Kidney glomerular epithelial cell (primary cell): ENCODE data around the gene ABCG1.

ENCODE experiments used
- DNase-seq: peaks from one replicate; lab custom pipeline; 2025; lab: John Stamatoyannopoulos, UW

Gene ABCG1

DNA sequence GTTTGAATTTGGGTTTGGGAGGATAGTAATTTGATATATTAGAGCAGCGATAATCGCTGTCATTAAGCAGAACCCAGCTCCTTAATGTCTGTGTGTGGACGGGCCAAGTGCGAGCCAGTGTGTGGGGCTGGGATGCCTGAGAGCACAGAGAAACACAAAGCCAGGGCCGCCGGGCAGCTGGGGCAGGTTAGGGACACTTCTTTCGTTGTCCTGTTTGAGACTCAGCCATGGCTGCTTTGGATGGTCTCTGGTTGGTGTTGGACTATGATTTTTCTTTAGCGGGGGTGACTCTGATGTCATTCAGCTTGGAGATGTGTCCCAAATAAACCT, 33.4 kb downstream of the ABCG1 start:
- no peak for DNase-seq

DNA sequence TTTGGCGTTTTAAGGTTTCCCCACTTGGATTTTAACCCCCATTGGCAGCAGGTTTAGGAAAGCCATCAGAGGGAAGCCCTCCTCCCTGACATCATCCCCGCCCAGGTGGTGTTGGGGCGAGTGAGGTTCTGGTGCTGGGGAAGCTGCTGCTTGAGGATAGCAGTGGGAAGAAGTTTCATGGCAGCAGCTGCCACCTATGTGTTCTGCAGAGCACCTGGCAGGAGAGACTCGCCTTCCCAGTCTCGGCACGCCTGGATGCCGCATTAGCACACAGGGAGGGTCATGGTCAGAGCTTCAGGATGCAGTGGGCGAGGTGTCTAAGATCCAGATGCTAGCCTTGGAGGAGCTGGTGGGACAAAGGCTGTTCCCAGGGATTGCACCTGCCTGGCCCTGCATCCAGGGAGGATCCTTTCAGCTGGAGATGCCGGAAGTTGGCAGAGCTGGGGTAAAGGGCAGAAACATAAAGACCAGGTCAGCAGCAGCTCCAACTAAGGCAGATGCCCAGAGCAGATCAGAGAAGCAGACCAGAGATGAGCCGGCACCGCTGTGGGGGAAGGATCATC, 33.9 kb downstream of the ABCG1 start:
- DNase-seq = no peak

DNA sequence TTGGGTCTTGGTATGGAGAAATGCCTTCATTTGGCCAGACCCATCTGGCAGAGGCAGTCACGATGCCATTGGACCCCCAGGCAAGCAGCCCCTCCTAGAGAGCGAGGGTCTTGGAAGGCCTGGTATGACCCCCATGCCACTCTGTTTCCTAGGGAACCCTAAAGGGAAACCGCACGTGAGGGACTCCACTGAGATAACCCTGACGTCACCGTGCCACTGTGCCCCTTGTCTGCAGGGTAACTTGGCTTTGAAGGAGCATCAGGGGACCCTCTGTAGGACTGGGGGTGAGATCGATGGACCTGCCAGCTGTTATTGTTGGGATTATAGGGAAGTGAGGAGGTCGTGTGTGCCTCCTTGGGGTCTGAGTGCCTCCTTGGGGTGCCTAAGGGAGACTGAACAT, 34.5 kb downstream of the ABCG1 start:
- no peak for DNase-seq

GRCh38 chr21:42254083-42254482, 35.1 kb downstream of the ABCG1 start:
- no peak for DNase-seq

DNA sequence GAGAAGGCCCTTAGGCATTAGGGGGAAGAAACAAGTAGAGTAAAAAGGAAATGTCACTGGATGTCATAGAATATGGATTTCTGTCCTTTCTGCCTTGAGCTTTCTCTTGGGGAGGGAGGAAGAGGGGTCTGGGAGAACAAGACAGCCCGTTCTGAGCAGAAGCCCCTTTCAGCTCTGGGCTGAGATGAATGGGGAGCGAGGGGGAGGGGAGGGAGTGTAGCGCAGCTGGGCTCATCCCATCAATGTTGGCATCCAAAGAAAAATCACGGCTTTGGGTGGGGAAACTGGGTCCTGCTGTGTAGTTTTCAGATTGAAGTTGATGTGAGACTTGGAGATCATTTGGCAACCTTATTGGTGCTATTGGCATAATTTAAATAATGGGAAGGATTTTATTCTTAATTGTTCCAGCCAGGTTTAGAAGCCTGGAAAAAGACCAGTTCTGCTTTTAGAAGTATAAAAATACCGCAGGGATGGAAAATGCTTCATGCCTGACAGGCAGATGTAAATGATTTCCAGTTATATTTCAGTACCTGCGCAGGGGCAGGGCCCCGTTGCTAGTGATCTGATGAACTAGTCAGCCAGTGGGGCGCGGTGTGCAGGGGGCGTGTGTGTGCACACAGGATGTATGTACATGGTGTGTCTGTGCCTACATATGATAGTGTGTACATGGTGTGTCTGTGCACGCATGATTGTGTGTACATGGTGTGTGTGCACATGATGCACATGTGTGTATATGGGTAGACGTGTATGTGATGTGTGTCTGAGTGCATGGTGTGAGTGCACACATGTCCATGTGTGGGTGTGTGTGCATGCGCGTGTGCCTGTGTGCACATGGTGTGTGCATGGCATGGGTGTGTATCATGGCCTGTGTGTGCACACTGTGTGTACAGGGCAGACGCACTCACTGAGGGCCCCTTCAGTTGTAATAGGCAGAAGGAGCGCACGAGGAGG, 36.0 kb downstream of the ABCG1 start:
- DNase-seq = no peak

GRCh38 chr21:42255825-42256224, 36.9 kb downstream of the ABCG1 start:
- DNase-seq = no peak

DNA sequence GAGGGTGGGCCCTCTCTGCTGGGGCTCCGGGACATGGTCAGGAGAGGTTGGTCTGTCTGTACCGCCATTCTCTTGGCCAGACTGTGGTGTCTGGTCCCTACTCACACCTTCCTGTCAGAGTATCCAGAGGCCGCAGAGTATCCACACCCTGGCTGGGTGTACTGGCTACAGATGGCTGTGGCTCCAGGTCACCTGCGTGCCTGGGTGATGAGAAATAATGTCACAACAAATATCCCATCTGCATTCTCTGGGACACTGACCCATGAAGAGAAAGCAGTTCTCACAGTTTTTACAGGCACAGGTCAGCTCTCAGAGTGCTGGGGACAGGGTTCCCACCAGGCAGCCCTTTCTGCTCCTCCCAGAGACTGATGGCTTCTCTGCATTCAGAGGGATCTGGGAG, 37.4 kb downstream of the ABCG1 start:
- no peak for DNase-seq

DNA sequence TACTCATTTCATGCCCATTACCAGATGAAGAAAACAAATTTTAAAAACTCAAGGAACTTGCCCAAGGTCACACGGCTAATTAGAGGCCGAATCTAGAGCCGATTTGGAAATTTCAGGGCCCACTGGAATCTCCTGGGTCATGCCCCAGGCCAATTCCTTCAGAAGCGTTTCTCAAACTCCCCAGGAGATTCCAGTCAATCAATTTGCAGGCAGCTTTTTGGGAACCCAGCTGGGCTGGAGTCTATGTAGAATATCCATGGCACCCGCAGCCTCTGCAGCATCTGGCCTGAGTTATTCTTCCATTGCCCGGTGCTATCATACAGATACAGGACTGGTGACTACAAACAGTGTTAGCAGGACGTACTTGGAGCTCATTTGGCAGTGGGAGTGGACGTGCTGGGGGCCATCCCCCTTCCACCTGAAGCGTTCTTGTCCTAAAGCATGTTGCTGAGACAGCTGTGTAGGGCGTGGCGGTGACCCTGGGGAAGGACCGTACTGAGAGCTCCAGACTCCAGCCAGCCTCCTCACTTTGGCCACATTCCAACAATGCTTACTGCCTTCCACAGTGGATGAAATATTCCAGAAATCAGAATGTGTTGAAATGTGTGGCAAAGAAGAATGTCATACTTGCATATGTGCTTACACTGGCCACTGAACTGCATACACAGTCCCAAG, 38.3 kb downstream of the ABCG1 start:
- no peak for DNase-seq

- DNase-seq = peak; percentile 11
Measured at GRCh38 chr21:42258150-42258884, 39.4 kb downstream of the ABCG1 start.

GRCh38 chr21:42258885-42259407, 40.0 kb downstream of the ABCG1 start:
- DNase-seq = no peak

DNA sequence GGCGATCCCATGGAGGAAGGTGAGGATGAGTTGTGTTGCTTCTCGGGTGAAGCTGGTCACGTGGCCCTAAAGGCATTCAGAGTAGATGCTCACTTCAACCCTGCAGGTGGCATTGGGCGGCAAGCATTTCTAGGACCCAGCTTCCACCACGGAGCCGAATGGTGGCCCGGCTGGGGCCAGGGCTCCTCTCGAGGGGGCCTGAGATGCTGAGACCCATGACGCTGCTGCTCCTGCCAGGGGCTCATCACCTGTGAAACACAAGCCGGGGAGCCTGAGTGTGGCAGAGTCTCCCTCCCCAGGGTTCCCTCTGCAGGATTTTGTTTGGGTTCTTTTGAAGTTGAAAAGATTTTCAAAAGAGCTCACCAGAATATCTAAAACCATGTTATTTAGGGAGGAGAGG, 41.2 kb downstream of the ABCG1 start:
- DNase-seq = no peak

DNA sequence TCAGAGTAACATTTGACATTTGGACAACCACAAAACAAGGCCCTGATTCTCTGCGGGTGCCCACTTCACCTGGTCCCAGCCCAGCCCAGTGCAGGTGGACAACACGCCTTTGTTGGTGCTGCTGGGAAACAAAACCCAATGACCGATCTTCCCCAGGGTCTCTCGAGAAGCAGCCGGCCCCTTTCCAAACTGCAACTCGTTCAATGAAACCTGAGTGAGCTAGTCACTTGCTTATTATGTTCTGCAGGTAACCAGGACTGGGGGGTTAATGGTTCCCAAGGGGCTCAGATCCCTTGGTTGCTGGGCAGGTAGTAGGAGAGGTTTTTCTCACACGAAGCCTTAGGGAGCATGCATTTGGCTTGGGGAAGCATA, 42.9 kb downstream of the ABCG1 start:
- no peak for DNase-seq

GRCh38 chr21:42262831-42263231, 43.9 kb downstream of the ABCG1 start:
- peak; percentile 13 for DNase-seq

- no peak for DNase-seq
Measured at GRCh38 chr21:42263591-42264131, 44.7 kb downstream of the ABCG1 start.

DNA sequence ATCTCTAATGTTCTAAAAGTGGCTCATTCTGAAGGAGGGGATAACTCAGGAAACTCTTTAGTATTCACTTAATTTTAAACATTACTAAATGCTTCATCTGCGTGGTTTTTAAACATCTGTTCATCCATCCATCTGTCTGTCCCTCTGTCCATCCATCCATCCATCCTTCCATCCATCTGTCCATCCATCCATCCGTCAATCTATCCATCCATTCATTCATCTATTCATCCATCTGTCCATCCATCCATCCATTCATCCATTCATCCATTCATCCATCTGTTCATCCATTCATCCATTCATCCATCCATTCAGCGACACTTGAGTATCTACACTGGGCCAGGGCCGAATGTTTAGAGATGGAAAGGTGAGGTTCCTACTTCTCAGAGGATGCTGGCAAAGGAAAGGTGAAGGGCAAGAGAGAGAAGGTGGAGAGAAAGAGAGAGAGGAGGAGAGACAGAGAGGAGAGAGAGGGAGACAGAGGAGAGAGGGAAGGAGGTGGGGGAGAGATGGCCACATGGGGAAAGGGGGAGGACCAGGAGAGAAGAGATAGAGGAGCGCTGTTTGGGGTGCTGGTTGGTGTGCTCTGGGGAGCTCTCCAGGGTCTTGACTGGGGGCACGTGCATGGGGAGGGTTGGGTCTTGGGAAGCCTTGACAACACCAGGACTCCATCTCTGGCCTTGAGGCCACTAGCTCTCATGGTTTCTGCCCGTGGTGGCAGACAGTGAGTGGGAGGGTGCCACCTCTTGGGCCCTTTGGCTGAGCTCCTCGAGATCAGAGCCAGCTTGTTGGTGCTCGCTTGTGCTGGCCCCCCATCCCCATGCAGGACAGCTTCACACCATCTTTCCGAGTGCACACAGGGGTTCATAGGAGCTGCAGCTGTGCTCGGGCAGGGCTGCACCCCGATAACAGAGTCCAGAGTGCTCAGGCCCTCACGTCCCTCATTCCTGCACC, 45.6 kb downstream of the ABCG1 start:
- no peak for DNase-seq

- no peak for DNase-seq
Measured at GRCh38 chr21:42265231-42265812, 46.4 kb downstream of the ABCG1 start.

DNA sequence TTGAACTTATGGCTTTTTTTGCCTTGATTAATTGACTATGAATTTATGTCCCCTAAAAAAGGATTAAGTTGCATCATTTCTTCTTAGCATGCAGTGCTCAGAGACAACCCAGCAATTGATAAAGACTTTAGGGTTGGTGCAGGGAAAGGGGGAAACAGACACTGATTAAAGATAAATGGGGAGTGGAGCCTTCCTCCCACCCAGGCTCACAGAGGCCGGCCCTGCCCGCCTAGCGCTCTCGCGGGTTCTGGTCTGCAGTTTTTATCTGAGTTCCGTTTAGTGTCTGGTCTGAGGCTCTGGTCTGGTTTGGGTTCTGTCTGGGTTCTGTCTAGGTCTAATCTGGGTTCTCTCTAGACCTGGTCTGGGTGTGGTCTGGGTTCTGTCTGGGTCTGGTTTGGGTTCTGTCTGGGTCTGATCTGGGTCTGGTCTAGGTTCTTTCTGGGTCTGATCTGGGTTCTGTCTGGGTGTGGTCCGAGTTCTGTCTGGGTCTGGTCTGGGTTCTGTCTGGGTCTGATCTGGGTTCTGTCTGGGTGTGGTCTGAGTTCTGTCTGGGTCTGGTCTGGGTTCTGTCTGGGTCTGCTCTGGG, 48.1 kb downstream of the ABCG1 start:
- no peak for DNase-seq

- no peak for DNase-seq
Measured at GRCh38 chr21:42269386-42269785, 50.4 kb downstream of the ABCG1 start.

DNA sequence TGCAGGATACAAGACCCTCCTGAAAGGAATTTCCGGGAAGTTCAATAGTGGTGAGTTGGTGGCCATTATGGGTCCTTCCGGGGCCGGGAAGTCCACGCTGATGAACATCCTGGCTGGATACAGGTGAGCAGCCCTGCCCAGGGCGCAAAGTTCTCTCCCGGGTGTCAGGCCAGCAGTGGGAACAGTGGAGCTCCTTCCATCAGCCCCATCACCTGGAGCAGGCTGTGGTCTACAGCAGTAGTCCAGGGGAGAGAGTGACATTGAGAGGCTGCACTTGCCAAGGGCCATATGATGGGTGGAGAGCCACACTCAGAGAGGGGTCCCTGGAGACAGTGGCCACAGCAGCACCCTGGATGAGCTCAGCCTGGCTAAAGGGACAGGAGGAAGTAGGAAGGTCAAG, 52.1 kb downstream of the ABCG1 start:
- DNase-seq = no peak
